Endometrial microvascular endothelial cells (primary cell): Measurements from ENCODE around the gene COPB1. TPM values are rescaled to one million over a fixed set of nuclear protein-coding genes. Genes with fewer than 3 reads are reported as not detected.

Experiments
- in situ Hi-C: cut with HindIII; loops from 2 replicates; pipeline ENCODE4 v1.10.0; 2017; ENCODE audit warnings: low sequenced_read_pairs, low pct_unique_long_range_greater_than_20kb; ENCODE audit errors: inconsistent ontology term
- total RNA-seq: library from RNA; depleted of rRNA; stranded (reverse); fragments of >200 nt; gene quantifications from one replicate; pipeline ENCODE4 v1.2.3, GENCODE V29; 2015; ENCODE audit errors: inconsistent ontology term

The COPB1 gene
- total RNA-seq, 1 donor from 2014 or later = 206 TPM

- in situ Hi-C loops = no loop called here
Measured at GRCh38 chr11:14518820-14519219, 19.2 kb upstream of the COPB1 start.

- in situ Hi-C loops = no loop called here
Measured at GRCh38 chr11:14513800-14514199, 14.2 kb upstream of the COPB1 start.

GRCh38 chr11:14506532-14506931 is 6.9 kb upstream of the COPB1 start:
- in situ Hi-C loops = no loop called here

- in situ Hi-C loops = no loop called here
Measured at GRCh38 chr11:14503023-14503422, 3.4 kb upstream of the COPB1 start.

GRCh38 chr11:14502039-14502438 is 2.4 kb upstream of the COPB1 start:
- in situ Hi-C loops = no loop called here

GRCh38 chr11:14500181-14500651 is 605 bp upstream of the COPB1 start:
- in situ Hi-C loops = no loop called here

GRCh38 chr11:14499178-14499559 is 442 bp downstream of the COPB1 start:
- in situ Hi-C loops = no loop called here

GRCh38 chr11:14480716-14481115 is 18.9 kb downstream of the COPB1 start:
- in situ Hi-C loops = no loop called here

GRCh38 chr11:14471127-14471526 is 28.5 kb downstream of the COPB1 start:
- in situ Hi-C loops = loop anchor here (25.0 kb wide), 1 partner anchor 159 kb away; no protein-coding TSS in a partner anchor

GRCh38 chr11:14463623-14464022 is 36.0 kb downstream of the COPB1 start:
- in situ Hi-C loops = loop anchor here (25.0 kb wide), 1 partner anchor 151 kb away; no protein-coding TSS in a partner anchor

GRCh38 chr11:14460147-14460546 is 39.5 kb downstream of the COPB1 start:
- in situ Hi-C loops = loop anchor here (25.0 kb wide), 1 partner anchor 148 kb away; no protein-coding TSS in a partner anchor

- in situ Hi-C loops = loop anchor here (25.0 kb wide), 1 partner anchor 146 kb away; no protein-coding TSS in a partner anchor
Measured at GRCh38 chr11:14458377-14458776, 41.2 kb downstream of the COPB1 start.

- in situ Hi-C loops = loop anchor here (25.0 kb wide), 1 partner anchor 144 kb away; no protein-coding TSS in a partner anchor
Measured at GRCh38 chr11:14455648-14456430, 43.8 kb downstream of the COPB1 start.

GRCh38 chr11:14454861-14455632 is 44.6 kb downstream of the COPB1 start:
- in situ Hi-C loops = loop anchor here (25.0 kb wide), 1 partner anchor 143 kb away; no protein-coding TSS in a partner anchor

- in situ Hi-C loops = loop anchor here (25.0 kb wide), 1 partner anchor 140 kb away; no protein-coding TSS in a partner anchor
Measured at GRCh38 chr11:14451825-14452224, 47.8 kb downstream of the COPB1 start.

GRCh38 chr11:14449302-14449714 is 50.3 kb downstream of the COPB1 start:
- in situ Hi-C loops = no loop called here

- in situ Hi-C loops = no loop called here
Measured at GRCh38 chr11:14448240-14448639, 51.4 kb downstream of the COPB1 start.

GRCh38 chr11:14446701-14447169 is 52.9 kb downstream of the COPB1 start:
- in situ Hi-C loops = no loop called here
